Activated CD8-positive, alpha-beta memory T cell treated with anti-CD3 and anti-CD28 coated beads, Interleukin-2, amount 50 U/mL, for 1 hour (primary cell): Measurements from ENCODE around the gene NEK9.
"Not testable (repeated sequence)": the region's sequence is repeated elsewhere in the genome, so short reads cannot be mapped to it uniquely, and the experiment has no call there.

ENCODE experiments used
- DNase-seq: peaks from one replicate; pipeline ENCODE4 v3.0.0-alpha.2; 2020; ENCODE audit errors: extremely low read depth

NEK9 gene

GRCh38 chr14:75144944-75145343 is 18.1 kb upstream of the NEK9 start:
- DNase-seq: no peak

DNA sequence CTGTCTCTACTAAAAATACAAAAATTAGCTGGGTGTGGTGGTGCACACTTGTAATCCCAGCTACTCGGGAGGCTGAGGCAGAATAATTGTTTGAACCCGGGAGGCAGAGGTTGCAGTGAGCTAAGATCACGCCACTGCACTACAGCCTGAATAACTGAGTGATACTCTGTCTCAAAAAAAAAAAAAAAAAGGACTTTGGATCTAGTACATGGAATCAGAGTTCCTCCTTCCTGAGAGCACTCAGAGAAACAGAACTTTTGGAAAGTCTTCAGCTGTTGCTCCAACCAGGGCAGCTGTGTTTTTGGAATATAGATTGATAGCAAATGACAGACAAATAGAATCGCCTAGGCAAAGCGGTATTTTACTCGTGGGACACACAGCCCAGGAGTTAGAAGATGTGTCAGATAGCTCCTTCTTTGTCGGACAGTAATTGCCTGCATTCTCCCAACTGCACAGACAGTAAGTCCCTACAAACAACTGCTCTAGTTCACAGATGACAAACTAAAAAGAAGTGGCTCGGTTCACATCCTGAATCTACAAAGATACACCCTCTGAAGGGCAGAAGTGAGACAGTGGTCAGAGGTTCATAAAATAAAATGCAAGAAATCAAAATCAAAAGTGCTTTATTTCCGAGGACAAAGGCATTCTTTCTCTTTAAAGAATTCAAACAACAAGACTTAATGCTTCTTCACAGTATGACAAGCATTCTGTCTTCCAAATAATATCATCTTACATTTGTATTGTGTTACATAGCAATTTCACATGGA is 17.1 kb upstream of the NEK9 start:
- DNase-seq: no peak

DNA sequence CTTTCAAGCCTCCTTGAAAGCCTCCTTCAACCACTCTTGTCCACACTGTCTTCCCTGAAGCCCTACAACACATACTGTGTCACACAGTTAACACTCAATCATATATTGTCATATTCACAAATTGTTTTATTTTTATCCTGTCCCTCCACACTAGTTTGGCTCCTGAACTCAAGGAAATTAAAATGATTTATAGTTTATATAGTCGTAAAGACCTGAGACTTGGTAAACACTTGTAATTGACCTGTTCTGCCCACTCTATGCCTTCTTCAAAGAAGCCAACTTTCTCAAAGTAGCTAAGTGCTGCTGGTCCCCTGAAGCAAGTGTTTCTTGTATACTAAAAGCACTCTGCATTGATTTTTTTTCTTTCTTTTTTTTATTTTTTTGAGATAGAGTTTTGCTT is 15.6 kb upstream of the NEK9 start:
- no peak for DNase-seq

- no peak for DNase-seq
Observed at GRCh38 chr14:75141967-75142366, 15.1 kb upstream of the NEK9 start.

GRCh38 chr14:75141062-75141461 is 14.2 kb upstream of the NEK9 start:
- no peak for DNase-seq

GRCh38 chr14:75140620-75141019 is 13.8 kb upstream of the NEK9 start:
- no peak for DNase-seq

GRCh38 chr14:75139185-75139584 is 12.3 kb upstream of the NEK9 start:
- DNase-seq: no peak

DNA sequence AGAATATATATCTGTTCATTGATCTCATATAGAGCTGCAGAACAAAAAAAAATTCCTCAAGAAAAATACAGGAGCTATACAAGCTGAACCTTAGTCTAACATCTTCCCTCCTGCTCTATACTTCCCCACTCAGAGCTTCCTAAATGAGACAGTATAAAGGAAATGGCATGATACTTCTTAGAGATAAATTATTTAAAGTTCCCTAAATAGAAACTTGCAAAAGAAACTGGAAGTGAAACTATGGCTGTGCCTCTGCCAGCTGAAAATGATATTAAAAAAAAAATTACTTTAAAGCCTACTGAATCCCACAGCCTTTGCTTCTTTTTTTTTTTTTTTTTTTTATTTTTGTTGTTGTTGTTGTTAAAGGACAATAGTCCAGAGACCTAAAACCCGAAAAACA is 11.6 kb upstream of the NEK9 start:
- no peak for DNase-seq

DNA sequence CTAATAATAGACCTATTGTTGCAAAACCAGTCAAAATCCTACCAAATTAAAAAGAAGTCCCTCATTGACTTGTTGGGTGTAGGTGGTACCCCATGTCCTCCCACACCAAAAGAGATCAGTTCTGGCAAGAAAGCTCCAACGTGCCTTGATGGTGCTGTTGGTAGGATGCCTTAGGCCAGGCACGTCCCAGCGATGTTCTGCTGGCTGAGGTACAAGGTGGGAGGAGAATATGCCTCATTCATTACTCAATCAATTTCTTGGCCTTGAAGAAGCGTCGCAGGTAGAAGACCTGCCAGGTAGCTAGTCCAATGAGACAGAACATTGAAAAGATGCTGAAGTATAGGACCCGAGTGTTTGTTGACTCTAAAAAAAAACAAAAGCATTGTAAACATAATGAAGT is 7.8 kb upstream of the NEK9 start:
- DNase-seq: no peak

- DNase-seq: no peak
Observed at GRCh38 chr14:75133597-75133996, 6.7 kb upstream of the NEK9 start.

GRCh38 chr14:75132382-75133086 is 5.7 kb upstream of the NEK9 start:
- DNase-seq: peak; percentile 28

- no peak for DNase-seq
Observed at GRCh38 chr14:75128596-75128990, 1.7 kb upstream of the NEK9 start.

- DNase-seq: no peak
Observed at GRCh38 chr14:75127903-75128595, 1.2 kb upstream of the NEK9 start.

DNA sequence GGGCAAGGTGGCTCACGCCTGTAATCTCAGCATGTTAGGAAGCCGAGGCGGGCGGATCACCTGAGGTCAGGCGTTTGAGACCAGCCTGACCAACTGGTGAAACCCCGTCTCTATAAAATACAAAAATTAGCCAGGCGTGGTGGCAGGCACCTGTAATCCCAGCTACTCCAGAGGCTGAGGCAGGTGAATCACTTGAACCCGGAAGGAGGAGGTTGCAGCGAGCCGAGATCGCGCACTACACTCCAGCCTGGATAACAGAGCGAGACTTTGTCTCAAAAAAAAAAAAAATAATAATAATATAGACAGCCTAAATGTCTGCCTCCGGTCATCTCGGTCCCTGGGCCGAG is 599 bp upstream of the NEK9 start:
- DNase-seq: not testable (repeated sequence)

GRCh38 chr14:75126121-75126544 is 715 bp downstream of the NEK9 start:
- no peak for DNase-seq

- no peak for DNase-seq
Observed at GRCh38 chr14:75125617-75126016, 1.2 kb downstream of the NEK9 start.

GRCh38 chr14:75123991-75124390 is 2.9 kb downstream of the NEK9 start:
- DNase-seq: no peak

- no peak for DNase-seq
Observed at GRCh38 chr14:75121552-75121951, 5.3 kb downstream of the NEK9 start.

GRCh38 chr14:75120541-75121291 is 6.1 kb downstream of the NEK9 start:
- no peak for DNase-seq

DNA sequence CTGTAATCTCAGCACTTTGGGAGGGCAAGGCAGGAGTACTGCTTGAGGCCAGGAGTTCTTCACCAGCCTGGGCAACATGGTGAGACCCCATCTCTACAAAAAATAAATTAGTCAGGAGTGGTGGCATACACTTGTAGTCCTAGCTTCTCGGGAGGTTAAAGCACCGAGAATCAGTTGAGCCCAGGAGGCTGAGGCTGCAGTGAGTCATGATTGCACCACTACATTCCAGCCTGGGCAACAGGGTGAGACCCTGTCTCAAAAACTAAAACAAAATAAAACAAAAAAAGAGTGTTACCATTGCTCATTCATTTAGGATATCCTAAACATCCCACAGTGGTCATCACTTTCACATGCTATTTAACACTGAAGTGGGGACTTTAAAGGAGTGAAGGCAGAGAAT is 7.8 kb downstream of the NEK9 start:
- no peak for DNase-seq

DNA sequence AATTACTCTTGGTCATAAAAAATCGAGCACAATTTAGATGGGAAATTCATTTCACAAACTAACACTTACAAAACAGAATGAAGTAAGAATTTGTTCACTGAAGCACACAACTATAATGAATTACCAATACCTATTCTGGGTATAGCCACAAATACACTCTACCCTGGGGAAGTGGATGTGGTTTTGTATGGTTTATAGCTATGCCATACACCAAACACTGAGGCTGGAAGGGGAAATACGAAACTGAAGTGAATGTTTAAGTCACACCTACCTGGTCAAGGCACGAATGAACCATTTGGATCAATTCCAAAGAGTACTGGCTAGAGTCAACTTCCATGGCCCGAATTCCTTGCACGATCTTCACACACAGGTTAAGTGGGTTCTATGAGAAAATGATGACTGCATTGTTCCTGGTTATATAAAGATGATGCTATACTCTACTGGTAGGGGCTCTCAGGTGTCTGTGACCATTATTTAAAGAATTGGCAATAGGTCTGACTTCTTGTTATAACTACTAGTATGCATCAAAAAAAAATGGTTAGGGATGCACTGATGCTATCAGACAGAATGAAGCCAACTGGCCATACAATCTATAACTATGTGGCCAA is 12.8 kb downstream of the NEK9 start:
- DNase-seq: no peak

GRCh38 chr14:75109877-75110276 is 17.0 kb downstream of the NEK9 start:
- no peak for DNase-seq
